Testis (tissue), 2 donors: ENCODE measurements around the gene SPEN.

ENCODE experiments used
- CTCF ChIP-seq, 3 experiments: fragments of 450-650 bp in 2 of 3; fragments of 200-600 bp in 1 of 3; sonication (generic) in 1 of 3; IDR thresholded peaks; one replicate each; pipeline ENCODE4 v1.5.1; 2016 to 2019; ENCODE audit warnings: antibody characterized with exemption in 3 of 3, mild to moderate bottlenecking in 2 of 3, moderate library complexity in 1 of 3
- POLR2A ChIP-seq: fragments of 450-650 bp; IDR thresholded peaks from one replicate; pipeline ENCODE4 v1.6.1; 2017; ENCODE audit warnings: antibody characterized with exemption, mild to moderate bottlenecking, moderate library complexity

DNA sequence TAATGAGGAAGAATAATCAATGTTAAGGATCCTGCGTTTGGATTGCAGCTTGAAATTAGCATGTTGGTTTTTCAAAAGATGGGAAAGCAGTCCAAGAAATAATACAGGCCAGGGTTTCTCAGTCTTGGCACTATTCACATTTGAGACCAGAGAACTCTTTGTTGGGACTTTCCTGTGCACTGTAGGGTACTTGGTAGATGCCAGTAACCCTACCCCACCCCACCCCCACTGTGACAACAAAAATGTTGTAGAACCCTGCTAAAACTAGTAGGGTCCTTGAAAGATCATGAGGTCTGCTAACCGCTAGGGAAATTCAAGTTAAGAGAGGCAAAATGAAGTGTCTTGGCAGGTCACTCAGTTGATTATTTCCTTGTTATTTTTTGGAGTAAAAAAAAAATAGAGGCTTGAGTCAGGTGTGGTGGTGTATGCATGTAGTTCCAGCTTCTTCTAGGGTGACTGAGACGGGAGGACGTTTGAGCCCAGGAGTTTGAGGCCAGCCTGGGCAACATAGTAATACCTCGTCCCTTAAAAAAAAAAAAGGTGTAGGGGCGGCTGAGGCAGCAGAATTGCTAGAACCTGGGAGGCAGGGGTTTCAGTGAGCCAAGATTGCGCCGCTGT is 53.3 kb downstream of the SPEN start:
- TF ChIP-seq POLR2A (no peak), CTCF (IDR thresholded peaks at IDR 0.05) (no peak)
